H9 (cell line): ENCODE measurements around the gene RORC. TPM values are rescaled to one million over a fixed set of nuclear protein-coding genes. Genes with fewer than 3 reads are reported as not detected.

Source experiments
- DNase-seq: peaks from one replicate; pipeline ENCODE4 v3.0.0-alpha.2; 2017
- H2AFZ ChIP-seq: one replicate; pipeline ENCODE4 v1.6.1; 2013; ENCODE audit warnings: mild to moderate bottlenecking, low read length, control low read depth, moderate library complexity
- H2AK5ac ChIP-seq: 2 replicates; pipeline ENCODE4 v1.6.1; 2013; ENCODE audit warnings: low read length, control low read depth, mixed read lengths; ENCODE audit not compliant: insufficient read length
- H2BK120ac ChIP-seq: one replicate; pipeline ENCODE4 v1.6.1; 2013; ENCODE audit warnings: low read depth, mild to moderate bottlenecking, low read length, control low read depth, inconsistent platforms; ENCODE audit not compliant: poor library complexity, severe bottlenecking
- H2BK12ac ChIP-seq: 2 replicates; pipeline ENCODE4 v1.6.1; 2013; ENCODE audit warnings: low read length, control low read depth, mixed read lengths, low read depth; ENCODE audit not compliant: insufficient read length
- H2BK15ac ChIP-seq: 2 replicates; pipeline ENCODE4 v1.6.1; 2013; ENCODE audit warnings: low read depth, low read length, control low read depth
- H2BK20ac ChIP-seq: one replicate; pipeline ENCODE4 v1.6.1; 2013; ENCODE audit warnings: low read depth, mild to moderate bottlenecking, low read length, control low read depth, inconsistent platforms; ENCODE audit not compliant: poor library complexity, severe bottlenecking
- H2BK5ac ChIP-seq: 2 replicates; pipeline ENCODE4 v1.6.1; 2013; ENCODE audit warnings: low read length, control low read depth, mixed read lengths; ENCODE audit not compliant: insufficient read length
- H3K14ac ChIP-seq: 2 replicates; pipeline ENCODE4 v1.6.1; 2013; ENCODE audit warnings: low read length, control low read depth; ENCODE audit not compliant: insufficient read depth
- H3K18ac ChIP-seq: 2 replicates; pipeline ENCODE4 v1.6.1; 2013; ENCODE audit warnings: low read depth, mild to moderate bottlenecking, mixed read lengths, low read length, control low read depth; ENCODE audit not compliant: insufficient read length
- H3K23ac ChIP-seq: 2 replicates; pipeline ENCODE4 v1.6.1; 2013; ENCODE audit warnings: low read length, control low read depth, mixed read lengths, low read depth; ENCODE audit not compliant: insufficient read length
- H3K23me2 ChIP-seq: 2 replicates; pipeline ENCODE4 v1.6.1; 2013; ENCODE audit warnings: low read depth, mild to moderate bottlenecking, mixed read lengths, low read length, control low read depth; ENCODE audit not compliant: insufficient read length, poor library complexity, severe bottlenecking
- H3K27ac ChIP-seq: 2 replicates; pipeline ENCODE4 v1.5.1; 2013; ENCODE audit warnings: low read length, control low read depth, mixed read lengths, low read depth; ENCODE audit not compliant: insufficient read length
- H3K27me3 ChIP-seq: 2 replicates; pipeline ENCODE4 v1.6.1; 2013; ENCODE audit warnings: low read length, control low read depth, inconsistent platforms; ENCODE audit not compliant: insufficient read depth
- H3K4ac ChIP-seq: 2 replicates; pipeline ENCODE4 v1.6.1; 2013; ENCODE audit warnings: low read depth, mild to moderate bottlenecking, control low read depth, inconsistent platforms, low read length, moderate library complexity
- H3K4me1 ChIP-seq: 2 replicates; pipeline ENCODE4 v1.6.1; 2013; ENCODE audit warnings: low read length, control low read depth, inconsistent platforms; ENCODE audit not compliant: insufficient read depth
- H3K4me2 ChIP-seq: 2 replicates; pipeline ENCODE4 v1.6.1; 2013; ENCODE audit warnings: low read length, control low read depth, mixed read lengths; ENCODE audit not compliant: insufficient read length, insufficient read depth
- H3K56ac ChIP-seq: 2 replicates; pipeline ENCODE4 v1.6.1; 2013; ENCODE audit warnings: low read depth, mild to moderate bottlenecking, mixed read lengths, low read length, control low read depth; ENCODE audit not compliant: insufficient read length
- H3K79me1 ChIP-seq: 2 replicates; pipeline ENCODE4 v1.6.1; 2013; ENCODE audit warnings: low read depth, mild to moderate bottlenecking, moderate library complexity, low read length, control low read depth, inconsistent platforms; ENCODE audit not compliant: insufficient read depth, poor library complexity, severe bottlenecking
- H3K79me2 ChIP-seq: 2 replicates; pipeline ENCODE4 v1.6.1; 2013; ENCODE audit warnings: low read length, control low read depth, inconsistent platforms; ENCODE audit not compliant: insufficient read depth
- H3K9ac ChIP-seq: 2 replicates; pipeline ENCODE4 v1.6.1; 2013; ENCODE audit warnings: low read length, control low read depth, mixed read lengths; ENCODE audit not compliant: insufficient read length; ENCODE audit errors: extremely low read depth
- H3K9me3 ChIP-seq: one replicate; pipeline ENCODE4 v1.6.1; 2013; ENCODE audit warnings: low read depth, low read length, inconsistent platforms; ENCODE audit not compliant: control insufficient read depth
- H3T11ph ChIP-seq: one replicate; pipeline ENCODE4 v1.6.1; 2013; ENCODE audit warnings: mild to moderate bottlenecking, low read length, control low read depth, inconsistent platforms
- H4K20me1 ChIP-seq: one replicate; pipeline ENCODE4 v1.6.1; 2013; ENCODE audit not compliant: control insufficient read depth, insufficient read length, insufficient read depth
- H4K5ac ChIP-seq: 2 replicates; pipeline ENCODE4 v1.6.1; 2013; ENCODE audit warnings: low read depth, mild to moderate bottlenecking, mixed read lengths, low read length, control low read depth; ENCODE audit not compliant: insufficient read length
- H4K8ac ChIP-seq: replicated peaks from 2 replicates; pipeline ENCODE4 v1.6.1; 2013; ENCODE audit warnings: low read length, control low read depth, mixed read lengths, low read depth; ENCODE audit not compliant: insufficient read length
- H4K91ac ChIP-seq: 2 replicates; pipeline ENCODE4 v1.6.1; 2013; ENCODE audit warnings: low read depth, mild to moderate bottlenecking, moderate library complexity, mixed read lengths, low read length, control low read depth; ENCODE audit not compliant: insufficient read length
- H3K27ac Mint-ChIP-seq, 3 experiments: 2 replicates in 2 of 3; 3 replicates in 1 of 3; pipeline ENCODE4 v1.8.0; 2020 to 2021; ENCODE audit warnings: mixed read lengths in 3 of 3, mild to moderate bottlenecking in 1 of 3, moderate library complexity in 1 of 3
- H3K27me3 Mint-ChIP-seq: 2 replicates; pipeline ENCODE4 v1.8.0; 2021; ENCODE audit warnings: low read depth, mild to moderate bottlenecking, moderate library complexity, mixed read lengths
- H3K36me3 Mint-ChIP-seq, 3 experiments: 2 replicates in 2 of 3; 3 replicates in 1 of 3; pipeline ENCODE4 v1.8.0; 2020 to 2021; ENCODE audit warnings: low read depth in 3 of 3, mixed read lengths in 3 of 3; ENCODE audit not compliant: insufficient read depth in 1 of 3
- H3K4me1 Mint-ChIP-seq, 2 experiments: 2 replicates each; pipeline ENCODE4 v1.8.0; 2020; ENCODE audit warnings: mixed read lengths in 2 of 2
- H3K4me3 Mint-ChIP-seq, 2 experiments: 2 replicates in 1 of 2; 3 replicates in 1 of 2; pipeline ENCODE4 v1.8.0; 2020 to 2021; ENCODE audit warnings: mild to moderate bottlenecking in 2 of 2, mixed read lengths in 2 of 2, moderate library complexity in 1 of 2
- H3K9me3 Mint-ChIP-seq, 2 experiments: 2 replicates in 1 of 2; 3 replicates in 1 of 2; pipeline ENCODE4 v1.8.0; 2020; ENCODE audit warnings: mild to moderate bottlenecking in 2 of 2, mixed read lengths in 2 of 2, moderate library complexity in 1 of 2
- WGBS: extraction: QIAGEN DNeasy Blood & Tissue Kit; methylation state at CpG from one replicate; pipeline ENCODE4 v1.1.7; 2013; ENCODE audit warnings: missing lambda C conversion rate, low lambda C conversion rate, mixed read lengths; ENCODE audit not compliant: insufficient read length; ENCODE audit errors: extremely low coverage; 5-methylcytosine and 5-hydroxymethylcytosine counted together
- total RNA-seq: library from RNA; stranded (reverse); gene quantifications from 2 replicates; pipeline ENCODE4 v1.2.1, GENCODE V29; 2021
- TF ChIP-seq, protein P1 (sequence below): fragments of 200-600 bp; sonication (generic); conservative IDR thresholded peaks from 3 replicates; pipeline ENCODE4 v1.8.0; 2021; ENCODE audit warnings: antibody characterized with exemption, mild to moderate bottlenecking

RORC gene
- total RNA-seq, 1 experiment from 2014 or later: 0.52 TPM

DNA sequence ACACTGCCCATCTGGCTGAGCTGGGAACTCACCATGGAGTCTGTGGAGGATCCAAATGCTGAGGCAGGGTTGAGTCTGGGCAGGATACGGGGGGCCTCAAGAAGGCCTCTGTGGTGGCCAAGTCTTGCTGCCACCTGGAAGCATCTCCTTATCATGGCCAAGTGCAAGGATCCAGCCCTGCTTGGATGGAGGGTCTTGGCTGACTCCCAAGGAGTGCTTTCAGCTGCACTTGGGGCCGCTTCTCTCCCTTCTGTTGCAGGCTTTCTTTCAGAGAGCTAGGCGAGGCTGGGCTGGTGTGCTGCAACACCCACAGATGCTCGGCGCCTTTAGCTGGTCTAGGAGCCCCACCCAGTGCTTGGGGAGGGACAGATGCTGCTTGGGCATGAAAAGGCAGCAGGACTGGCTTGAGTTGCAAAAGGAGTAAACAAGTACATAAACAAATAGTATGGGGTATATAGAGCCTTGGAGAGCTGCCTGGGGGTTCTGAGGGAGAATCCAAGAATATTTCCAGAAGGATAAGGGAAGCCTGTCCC is 21.9 kb upstream of the RORC start, which contains the start of gene THEM5:
Gene THEM5, minus strand, starts transcription at position 302 of the 533 bp plus-strand sequence. Its CDS starts 147 bp downstream, at position 155.
- H3K79me1 ChIP-seq: no peaks in the 10 kb centered on the region
- H3K4ac ChIP-seq: no peak within 1 kb of the TSS
- no peak within 1 kb of the TSS for H3K27ac ChIP-seq
- H3K18ac ChIP-seq: no peak within 1 kb of the TSS
- H3K23me2 ChIP-seq: no peaks in the 10 kb centered on the region
- H4K20me1 ChIP-seq: no peaks in the 10 kb centered on the region
- no peak within 1 kb of the TSS for H4K5ac ChIP-seq
- H3K14ac ChIP-seq: no peak within 1 kb of the TSS; the same call in 1 of the 2 replicates
- H4K91ac ChIP-seq: no peak within 1 kb of the TSS
- no peak within 1 kb of the TSS for H3T11ph ChIP-seq
- H3K27me3 Mint-ChIP-seq: peaks cover 83% of the 10 kb centered on the region
- H3K56ac ChIP-seq: no peak within 1 kb of the TSS
- no peak within 1 kb of the TSS for H2BK12ac ChIP-seq
- no peak within 1 kb of the TSS for H2AK5ac ChIP-seq
- no peaks in the 10 kb centered on the region for H3K79me2 ChIP-seq
- H3K23ac ChIP-seq: no peak within 1 kb of the TSS
- no peak within 1 kb of the TSS for H2BK20ac ChIP-seq
- no peak within 1 kb of the TSS for H2BK120ac ChIP-seq
- no peak within 1 kb of the TSS for H2BK15ac ChIP-seq
- no peak within 1 kb of the TSS for H2AFZ ChIP-seq
- H3K27me3 ChIP-seq: peaks cover 9% of the 10 kb centered on the region; the same call in 1 of the 2 replicates
- no peaks in the 10 kb centered on the region for H3K4me1 ChIP-seq
- no CpG with 5 or more reads among the region's 5 CpGs for WGBS
- no peak within 1 kb of the TSS for H3K9ac ChIP-seq
- H4K8ac ChIP-seq: no peak within 1 kb of the TSS
- H3K9me3 ChIP-seq: no peaks in the 10 kb centered on the region
- no peak within 1 kb of the TSS for H3K27ac Mint-ChIP-seq
- no peak for DNase-seq
- H3K4me1 Mint-ChIP-seq: peaks cover 0 to 4% of the 10 kb centered on the region in 2 experiments; a peak in 2 of 4 replicates
- H3K4me3 Mint-ChIP-seq: no peak within 1 kb of the TSS
- 0 out of 7 replicates have a peak, but pooled peaks cover 0 to 2% (median 0%) of the 10 kb centered on the region in 3 experiments for H3K36me3 Mint-ChIP-seq
- H3K9me3 Mint-ChIP-seq: no peaks in the 10 kb centered on the region
- H3K4me2 ChIP-seq: no peak within 1 kb of the TSS
- TF ChIP-seq, protein P1, sequence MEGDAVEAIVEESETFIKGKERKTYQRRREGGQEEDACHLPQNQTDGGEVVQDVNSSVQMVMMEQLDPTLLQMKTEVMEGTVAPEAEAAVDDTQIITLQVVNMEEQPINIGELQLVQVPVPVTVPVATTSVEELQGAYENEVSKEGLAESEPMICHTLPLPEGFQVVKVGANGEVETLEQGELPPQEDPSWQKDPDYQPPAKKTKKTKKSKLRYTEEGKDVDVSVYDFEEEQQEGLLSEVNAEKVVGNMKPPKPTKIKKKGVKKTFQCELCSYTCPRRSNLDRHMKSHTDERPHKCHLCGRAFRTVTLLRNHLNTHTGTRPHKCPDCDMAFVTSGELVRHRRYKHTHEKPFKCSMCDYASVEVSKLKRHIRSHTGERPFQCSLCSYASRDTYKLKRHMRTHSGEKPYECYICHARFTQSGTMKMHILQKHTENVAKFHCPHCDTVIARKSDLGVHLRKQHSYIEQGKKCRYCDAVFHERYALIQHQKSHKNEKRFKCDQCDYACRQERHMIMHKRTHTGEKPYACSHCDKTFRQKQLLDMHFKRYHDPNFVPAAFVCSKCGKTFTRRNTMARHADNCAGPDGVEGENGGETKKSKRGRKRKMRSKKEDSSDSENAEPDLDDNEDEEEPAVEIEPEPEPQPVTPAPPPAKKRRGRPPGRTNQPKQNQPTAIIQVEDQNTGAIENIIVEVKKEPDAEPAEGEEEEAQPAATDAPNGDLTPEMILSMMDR: no peak
- no peak within 1 kb of the TSS for H2BK5ac ChIP-seq
